Measurements from ENCODE around the gene STT3B. TPM values are rescaled to one million over a fixed set of nuclear protein-coding genes. Genes with fewer than 3 reads are reported as not detected.

The STT3B gene
- total RNA-seq, result 10 to 100 TPM; 78.0 to 87.5 TPM

DNA sequence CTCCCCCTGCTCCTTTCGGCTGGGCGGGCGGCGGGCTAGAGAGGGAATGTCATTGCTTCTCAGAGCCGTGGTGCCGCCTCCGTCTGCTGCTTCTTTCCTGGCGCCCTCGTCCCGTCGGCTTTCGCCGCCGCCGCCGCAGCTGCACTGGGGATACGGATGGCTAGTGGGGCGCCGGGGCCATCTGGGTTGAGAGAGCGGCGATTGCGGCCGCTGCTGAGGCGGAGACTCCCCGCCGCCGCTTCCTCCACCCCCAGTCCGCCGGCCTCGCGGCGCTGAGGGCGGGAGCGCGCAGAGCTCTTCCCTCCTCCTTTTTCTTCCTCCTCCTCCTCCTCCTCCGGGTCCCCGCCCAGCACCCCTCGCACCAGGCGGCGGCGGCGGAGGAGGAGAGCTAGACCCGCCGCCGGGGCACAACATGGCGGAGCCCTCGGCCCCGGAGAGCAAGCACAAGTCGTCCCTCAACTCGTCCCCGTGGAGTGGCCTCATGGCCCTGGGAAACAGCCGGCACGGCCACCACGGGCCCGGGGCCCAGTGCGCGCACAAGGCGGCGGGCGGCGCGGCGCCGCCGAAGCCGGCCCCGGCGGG lies at the start of gene STT3B:
Gene STT3B, plus strand, starts transcription at position 339 of the 582 bp plus-strand sequence. Its CDS starts 74 bp downstream, at position 413.
- H3K27ac ChIP-seq, result peak within 1 kb of the TSS; percentile 96 to 98
- peak; percentile 70 for DNase-seq (ENCODE audit: low spot score)
- H3K36me3 ChIP-seq, result no peaks in the 10 kb centered on the region
- TF ChIP-seq, protein P1, sequence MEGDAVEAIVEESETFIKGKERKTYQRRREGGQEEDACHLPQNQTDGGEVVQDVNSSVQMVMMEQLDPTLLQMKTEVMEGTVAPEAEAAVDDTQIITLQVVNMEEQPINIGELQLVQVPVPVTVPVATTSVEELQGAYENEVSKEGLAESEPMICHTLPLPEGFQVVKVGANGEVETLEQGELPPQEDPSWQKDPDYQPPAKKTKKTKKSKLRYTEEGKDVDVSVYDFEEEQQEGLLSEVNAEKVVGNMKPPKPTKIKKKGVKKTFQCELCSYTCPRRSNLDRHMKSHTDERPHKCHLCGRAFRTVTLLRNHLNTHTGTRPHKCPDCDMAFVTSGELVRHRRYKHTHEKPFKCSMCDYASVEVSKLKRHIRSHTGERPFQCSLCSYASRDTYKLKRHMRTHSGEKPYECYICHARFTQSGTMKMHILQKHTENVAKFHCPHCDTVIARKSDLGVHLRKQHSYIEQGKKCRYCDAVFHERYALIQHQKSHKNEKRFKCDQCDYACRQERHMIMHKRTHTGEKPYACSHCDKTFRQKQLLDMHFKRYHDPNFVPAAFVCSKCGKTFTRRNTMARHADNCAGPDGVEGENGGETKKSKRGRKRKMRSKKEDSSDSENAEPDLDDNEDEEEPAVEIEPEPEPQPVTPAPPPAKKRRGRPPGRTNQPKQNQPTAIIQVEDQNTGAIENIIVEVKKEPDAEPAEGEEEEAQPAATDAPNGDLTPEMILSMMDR (IDR thresholded peaks at IDR 0.05), result no peak
- no peaks in the 10 kb centered on the region for H3K27me3 ChIP-seq
- H3K4me3 ChIP-seq, result peak within 1 kb of the TSS; percentile 72 to 91
- H3K4me1 ChIP-seq, result peaks cover 0 to 35% of the 10 kb centered on the region in 2 donors
- H3K9me3 ChIP-seq, result no peaks in the 10 kb centered on the region

DNA sequence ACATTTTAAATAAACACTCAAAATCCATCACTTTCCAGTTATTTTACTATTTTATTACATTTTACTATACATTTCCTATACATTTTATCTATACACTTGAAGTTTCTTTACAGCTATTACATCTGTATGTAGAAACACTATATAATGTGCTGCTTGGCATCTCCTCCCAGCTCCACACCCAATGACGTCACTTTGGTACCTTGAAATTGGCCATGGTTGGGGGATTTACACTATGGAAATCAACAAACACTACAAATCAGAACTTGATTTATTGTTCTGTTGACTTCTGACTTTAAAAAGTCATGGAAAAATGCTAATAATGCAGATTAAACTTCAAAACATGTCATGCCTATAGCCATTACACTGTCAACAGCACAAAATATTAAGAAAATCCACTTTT lies 48.9 kb upstream of the STT3B start:
- H3K4me1 ChIP-seq, result no peaks in the 10 kb centered on the region

DNA sequence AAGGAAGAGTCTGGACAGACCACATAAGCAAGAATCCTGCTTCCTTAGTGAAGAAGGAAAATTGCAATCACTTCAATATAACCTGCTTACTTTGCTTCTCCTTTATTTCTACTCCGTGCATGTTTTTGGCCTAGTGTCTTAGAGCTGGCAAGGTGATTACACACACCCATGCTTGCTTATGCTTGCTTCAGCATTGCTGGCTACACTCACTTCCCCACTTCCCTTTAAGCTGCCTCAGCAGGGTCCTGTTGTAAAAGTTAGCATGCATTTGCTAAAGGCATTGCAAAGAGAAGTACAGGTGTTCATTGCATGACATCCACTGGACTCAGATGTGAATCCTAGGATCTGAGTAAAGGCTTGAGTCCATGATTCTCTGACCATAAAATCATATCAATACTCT lies 47.5 kb upstream of the STT3B start:
- TF ChIP-seq, protein P1 (IDR thresholded peaks at IDR 0.05), result no peak
- no peaks in the 10 kb centered on the region for H3K4me1 ChIP-seq
- no peak overlapping the region for H3K27ac ChIP-seq
- no peak overlapping the region for H3K4me3 ChIP-seq
- DNase-seq (ENCODE audit: low spot score), result no peak
- H3K9me3 ChIP-seq, result no peaks in the 10 kb centered on the region
- H3K27me3 ChIP-seq, result no peaks in the 10 kb centered on the region
- no peaks in the 10 kb centered on the region for H3K36me3 ChIP-seq

More for the DNA sequence above, 48.9 kb upstream of the STT3B start:
- Histone ChIP-seq H3K9me3 (peaks cover 0 to 5% of the 10 kb centered on the region in 2 donors), H3K4me3 (no peak overlapping the region), H3K27me3 (no peaks in the 10 kb centered on the region), H3K36me3 (no peaks in the 10 kb centered on the region), H3K27ac (no peak overlapping the region)
- TF ChIP-seq, protein P1 (IDR thresholded peaks at IDR 0.05), result no peak
- no peak for DNase-seq (ENCODE audit: low spot score)

DNA sequence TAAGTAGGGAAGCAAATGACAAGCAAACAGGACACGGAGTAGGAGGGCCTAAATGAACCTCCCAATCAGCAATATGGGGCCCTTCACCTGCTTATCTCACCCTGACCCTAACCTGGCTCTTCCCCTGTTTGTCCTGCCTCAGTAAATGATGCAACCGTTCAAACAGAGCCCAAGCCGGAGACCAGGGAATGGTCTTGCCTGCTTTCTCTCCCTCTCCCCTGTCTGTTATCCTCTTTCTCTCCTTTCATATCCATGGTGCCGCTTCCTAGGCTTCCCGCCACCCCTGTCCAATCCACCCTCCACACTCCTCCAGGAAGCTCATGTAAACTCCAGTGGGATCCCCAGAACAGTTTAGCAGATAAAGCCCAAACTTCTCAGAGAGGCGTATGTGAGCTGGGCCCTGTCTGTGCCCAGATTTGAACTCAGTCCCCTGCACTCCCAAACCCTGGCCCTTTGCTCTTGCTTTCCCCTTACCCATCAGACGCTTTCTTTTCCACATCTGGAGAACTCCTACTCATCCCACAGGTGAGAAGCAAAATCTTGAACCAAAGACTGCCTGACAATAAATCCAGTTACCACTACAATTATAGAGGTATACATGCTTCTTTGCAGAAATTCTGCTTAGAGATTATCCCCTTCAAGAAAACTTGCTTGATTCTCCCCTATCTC lies 45.7 kb upstream of the STT3B start:
- H3K4me3 ChIP-seq, result no peak overlapping the region
- no peaks in the 10 kb centered on the region for H3K27me3 ChIP-seq
- TF ChIP-seq, protein P1 (IDR thresholded peaks at IDR 0.05), result no peak
- DNase-seq (ENCODE audit: low spot score), result no peak
- peaks cover 0 to 7% of the 10 kb centered on the region in 2 donors for H3K9me3 ChIP-seq
- H3K36me3 ChIP-seq, result no peaks in the 10 kb centered on the region
- H3K27ac ChIP-seq, result no peak overlapping the region
- no peaks in the 10 kb centered on the region for H3K4me1 ChIP-seq

DNA sequence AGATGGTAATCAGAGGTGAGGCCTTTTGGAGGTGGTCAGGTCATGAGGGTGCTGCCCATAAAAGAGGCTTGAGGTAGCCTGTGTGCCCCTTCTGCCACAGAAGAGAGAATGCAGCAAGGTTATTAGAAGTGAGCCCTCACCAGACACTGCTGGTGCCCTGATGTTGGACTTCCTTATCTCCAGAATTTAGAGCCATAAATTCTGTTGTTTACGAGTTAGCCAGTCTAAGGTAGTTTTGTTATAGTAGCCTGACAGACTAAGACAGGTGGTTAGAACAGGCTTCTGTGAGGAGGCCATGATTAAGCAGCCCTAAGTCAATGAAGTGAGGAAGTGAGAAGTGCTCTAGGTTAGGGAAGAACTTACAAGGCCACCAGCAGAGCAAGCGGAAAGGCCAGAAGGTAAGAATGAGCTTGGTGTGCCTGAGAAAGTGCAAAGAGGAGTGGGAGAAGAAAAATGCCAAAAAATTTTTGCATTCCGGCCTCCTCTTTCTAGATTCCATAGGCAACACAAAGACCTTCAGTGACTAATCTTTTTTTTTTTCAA lies 44.2 kb upstream of the STT3B start:
- Histone ChIP-seq H3K9me3 (peaks cover 3 to 7% of the 10 kb centered on the region in 2 donors), H3K27ac (no peak overlapping the region), H3K27me3 (no peaks in the 10 kb centered on the region), H3K4me1 (no peaks in the 10 kb centered on the region), H3K36me3 (no peaks in the 10 kb centered on the region), H3K4me3 (no peak overlapping the region)
- DNase-seq (ENCODE audit: low spot score), result no peak
- TF ChIP-seq, protein P1 (IDR thresholded peaks at IDR 0.05), result no peak

Data from right atrium auricular region (tissue), 2 donors.